KMS-11 (cell line): ENCODE data around the gene FLVCR2.

Source experiments
- H2AFZ ChIP-seq: fragments of 200-600 bp; sonication (generic); 2 replicates; pipeline ENCODE4 v1.6.1; 2016; ENCODE audit warnings: antibody characterized with exemption, mixed run types, low read depth
- H3K27ac ChIP-seq: fragments of 200-600 bp; sonication (generic); 2 replicates; pipeline ENCODE4 v1.6.1; 2016; ENCODE audit warnings: mild to moderate bottlenecking, mixed run types
- H3K27me3 ChIP-seq: fragments of 200-600 bp; sonication (generic); 2 replicates; pipeline ENCODE4 v1.6.1; 2017; ENCODE audit warnings: mild to moderate bottlenecking, low read depth, mixed run types, moderate library complexity; ENCODE audit not compliant: insufficient read depth
- H3K36me3 ChIP-seq: fragments of 200-600 bp; sonication (generic); 2 replicates; pipeline ENCODE4 v1.6.1; 2017; ENCODE audit warnings: mild to moderate bottlenecking, mixed run types; ENCODE audit not compliant: insufficient read depth
- H3K4me1 ChIP-seq: fragments of 200-600 bp; sonication (generic); 2 replicates; pipeline ENCODE4 v1.6.1; 2016; ENCODE audit warnings: mild to moderate bottlenecking, low read depth, mixed run types; ENCODE audit not compliant: poor library complexity, severe bottlenecking
- H3K4me2 ChIP-seq: fragments of 200-600 bp; sonication (generic); 2 replicates; pipeline ENCODE4 v1.7.0; 2016; ENCODE audit warnings: mild to moderate bottlenecking, mixed run types
- H3K4me3 ChIP-seq: fragments of 200-600 bp; sonication (generic); IDR thresholded peaks from 2 replicates; pipeline ENCODE4 v1.6.1; 2017; ENCODE audit warnings: low read depth, low read length, mixed read lengths; ENCODE audit not compliant: insufficient read depth
- H3K79me2 ChIP-seq: fragments of 200-600 bp; sonication (generic); 2 replicates; pipeline ENCODE4 v1.6.1; 2016; ENCODE audit warnings: low read depth, mixed run types; ENCODE audit not compliant: insufficient read depth
- H3K9ac ChIP-seq: fragments of 200-600 bp; sonication (generic); 2 replicates; pipeline ENCODE4 v1.6.1; 2016; ENCODE audit warnings: mild to moderate bottlenecking, mixed run types
- H4K20me1 ChIP-seq: fragments of 200-600 bp; sonication (generic); 2 replicates; pipeline ENCODE4 v1.6.1; 2016; ENCODE audit warnings: mild to moderate bottlenecking, mixed run types; ENCODE audit not compliant: insufficient read depth
- TF ChIP-seq, protein P1 (sequence below): fragments of 200-600 bp; sonication (generic); conservative IDR thresholded peaks from 2 replicates; pipeline ENCODE4 v1.6.1; 2017; ENCODE audit warnings: low read depth, mild to moderate bottlenecking, antibody characterized with exemption, low read length, moderate library complexity, mixed read lengths

FLVCR2 gene

DNA sequence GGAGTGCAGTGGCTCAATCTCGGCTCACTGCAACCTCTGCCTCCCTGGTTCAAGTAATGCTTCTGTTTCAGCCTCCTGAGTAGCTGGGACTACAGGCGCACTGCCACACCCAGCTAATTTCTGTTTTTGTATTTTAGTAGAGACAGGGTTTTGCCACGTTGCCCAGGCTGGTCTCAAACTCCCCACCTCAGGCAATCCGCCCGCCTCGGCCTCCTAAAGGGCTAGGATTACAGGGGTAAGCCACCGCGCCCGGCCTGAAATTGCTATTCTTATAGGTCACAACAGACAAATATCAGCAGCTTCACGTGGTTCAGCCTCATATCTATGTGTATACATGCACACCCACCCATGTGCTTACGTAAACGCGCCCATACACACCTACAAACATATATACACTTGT is 32.5 kb upstream of the FLVCR2 start:
- Histone ChIP-seq H3K79me2 (no peaks in the 10 kb centered on the region), H3K9ac (no peak overlapping the region), H3K27me3 (no peaks in the 10 kb centered on the region), H3K4me2 (no peak overlapping the region), H3K27ac (no peak overlapping the region), H2AFZ (no peak overlapping the region), H4K20me1 (no peaks in the 10 kb centered on the region), H3K36me3 (no peaks in the 10 kb centered on the region), H3K4me3 (no peak overlapping the region), H3K4me1 (no peaks in the 10 kb centered on the region)
- TF ChIP-seq, protein P1, sequence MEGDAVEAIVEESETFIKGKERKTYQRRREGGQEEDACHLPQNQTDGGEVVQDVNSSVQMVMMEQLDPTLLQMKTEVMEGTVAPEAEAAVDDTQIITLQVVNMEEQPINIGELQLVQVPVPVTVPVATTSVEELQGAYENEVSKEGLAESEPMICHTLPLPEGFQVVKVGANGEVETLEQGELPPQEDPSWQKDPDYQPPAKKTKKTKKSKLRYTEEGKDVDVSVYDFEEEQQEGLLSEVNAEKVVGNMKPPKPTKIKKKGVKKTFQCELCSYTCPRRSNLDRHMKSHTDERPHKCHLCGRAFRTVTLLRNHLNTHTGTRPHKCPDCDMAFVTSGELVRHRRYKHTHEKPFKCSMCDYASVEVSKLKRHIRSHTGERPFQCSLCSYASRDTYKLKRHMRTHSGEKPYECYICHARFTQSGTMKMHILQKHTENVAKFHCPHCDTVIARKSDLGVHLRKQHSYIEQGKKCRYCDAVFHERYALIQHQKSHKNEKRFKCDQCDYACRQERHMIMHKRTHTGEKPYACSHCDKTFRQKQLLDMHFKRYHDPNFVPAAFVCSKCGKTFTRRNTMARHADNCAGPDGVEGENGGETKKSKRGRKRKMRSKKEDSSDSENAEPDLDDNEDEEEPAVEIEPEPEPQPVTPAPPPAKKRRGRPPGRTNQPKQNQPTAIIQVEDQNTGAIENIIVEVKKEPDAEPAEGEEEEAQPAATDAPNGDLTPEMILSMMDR = no peak

DNA sequence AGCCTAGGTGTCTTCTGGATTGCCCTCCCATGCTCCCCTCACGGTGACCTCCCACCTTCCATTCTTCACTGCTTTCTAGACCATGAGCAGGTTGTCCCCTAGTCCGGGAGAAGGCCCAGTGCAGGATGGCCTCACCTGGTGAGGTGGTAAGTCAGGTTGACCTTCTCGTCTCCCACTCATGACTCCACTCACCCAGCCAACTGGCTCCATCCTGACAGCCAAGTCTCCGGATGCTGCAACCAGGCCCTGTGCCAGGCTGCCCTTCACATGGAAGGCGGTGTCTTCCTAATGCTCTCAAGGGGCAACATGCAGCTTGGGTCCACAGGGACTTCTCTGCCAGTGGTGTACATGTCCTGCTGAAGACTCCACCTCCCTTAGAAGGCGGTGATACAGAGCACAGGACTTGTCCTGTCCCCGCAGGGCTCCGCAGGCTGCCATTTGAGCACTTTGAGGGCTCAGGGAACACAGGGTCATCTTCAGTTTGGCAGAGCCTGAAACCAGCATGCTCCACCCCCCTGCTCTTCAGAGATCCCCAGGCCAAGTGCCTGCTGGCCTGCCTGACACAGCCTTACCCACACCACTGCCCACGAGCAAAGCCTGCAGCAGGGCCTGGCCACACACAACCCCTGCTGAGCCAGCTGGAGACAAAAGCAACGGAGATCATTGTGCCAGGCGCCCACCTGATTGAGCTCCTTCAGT is 30.7 kb upstream of the FLVCR2 start:
- Histone ChIP-seq H3K9ac (no peak overlapping the region), H4K20me1 (no peaks in the 10 kb centered on the region), H3K4me3 (no peak overlapping the region), H3K36me3 (no peaks in the 10 kb centered on the region), H3K79me2 (no peaks in the 10 kb centered on the region), H3K27me3 (no peaks in the 10 kb centered on the region), H3K4me1 (no peaks in the 10 kb centered on the region), H3K27ac (no peak overlapping the region), H2AFZ (no peak overlapping the region), H3K4me2 (no peak overlapping the region)
- TF ChIP-seq, protein P1 = no peak

- Histone ChIP-seq H4K20me1 (no peaks in the 10 kb centered on the region), H3K4me3 (no peak overlapping the region), H3K4me2 (no peak overlapping the region), H2AFZ (no peak overlapping the region), H3K79me2 (no peaks in the 10 kb centered on the region), H3K27ac (no peak overlapping the region), H3K9ac (no peak overlapping the region), H3K4me1 (no peaks in the 10 kb centered on the region), H3K27me3 (no peaks in the 10 kb centered on the region), H3K36me3 (no peaks in the 10 kb centered on the region)
- TF ChIP-seq, protein P1 = no peak
Observed at GRCh38 chr14:75548544-75548943, 29.9 kb upstream of the FLVCR2 start.

- Histone ChIP-seq H3K27ac (no peak overlapping the region), H3K4me1 (no peaks in the 10 kb centered on the region), H3K4me2 (no peak overlapping the region), H3K27me3 (no peaks in the 10 kb centered on the region), H3K79me2 (no peaks in the 10 kb centered on the region), H4K20me1 (no peaks in the 10 kb centered on the region), H3K36me3 (no peaks in the 10 kb centered on the region), H2AFZ (no peak overlapping the region), H3K9ac (no peak overlapping the region), H3K4me3 (no peak overlapping the region)
- TF ChIP-seq, protein P1 = no peak
Observed at GRCh38 chr14:75549169-75549568, 29.3 kb upstream of the FLVCR2 start.
